Activated CD4-positive, CD25-positive, alpha-beta regulatory T cell treated with anti-CD3 and anti-CD28 coated beads, Interleukin-2, amount 50 U/mL, for 16 hours (primary cell): Measurements from ENCODE around the gene RPL26.
"Not testable (repeated sequence)": the region's sequence is repeated elsewhere in the genome, so short reads cannot be mapped to it uniquely, and the experiment has no call there.

ENCODE experiments used
- DNase-seq: peaks from one replicate; pipeline ENCODE4 v3.0.0-alpha.2; 2020; ENCODE audit warnings: low read depth, low spot score

Gene RPL26

DNA sequence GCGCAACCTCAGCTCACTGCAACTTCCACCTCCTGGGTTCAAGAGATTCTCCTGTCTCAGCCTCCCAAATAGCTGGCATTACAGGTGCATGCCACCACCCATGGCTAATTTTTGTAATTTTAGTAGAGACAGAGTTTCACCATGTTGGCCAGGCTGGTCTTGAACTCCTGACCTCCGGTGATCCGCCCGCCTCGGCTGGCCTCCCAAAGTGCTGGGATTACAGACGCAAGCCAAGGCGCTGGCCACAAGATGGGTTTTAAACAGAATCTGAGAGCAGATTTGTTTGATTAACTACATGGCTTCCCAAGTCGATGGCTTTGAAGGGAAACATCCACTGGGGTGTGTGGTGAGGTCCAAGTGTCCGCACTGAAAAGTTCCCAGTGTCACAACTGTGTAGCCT lies 11.5 kb upstream of the RPL26 start:
- not testable (repeated sequence) for DNase-seq

GRCh38 chr17:8393470-8394231 lies 10.7 kb upstream of the RPL26 start:
- DNase-seq: no peak

DNA sequence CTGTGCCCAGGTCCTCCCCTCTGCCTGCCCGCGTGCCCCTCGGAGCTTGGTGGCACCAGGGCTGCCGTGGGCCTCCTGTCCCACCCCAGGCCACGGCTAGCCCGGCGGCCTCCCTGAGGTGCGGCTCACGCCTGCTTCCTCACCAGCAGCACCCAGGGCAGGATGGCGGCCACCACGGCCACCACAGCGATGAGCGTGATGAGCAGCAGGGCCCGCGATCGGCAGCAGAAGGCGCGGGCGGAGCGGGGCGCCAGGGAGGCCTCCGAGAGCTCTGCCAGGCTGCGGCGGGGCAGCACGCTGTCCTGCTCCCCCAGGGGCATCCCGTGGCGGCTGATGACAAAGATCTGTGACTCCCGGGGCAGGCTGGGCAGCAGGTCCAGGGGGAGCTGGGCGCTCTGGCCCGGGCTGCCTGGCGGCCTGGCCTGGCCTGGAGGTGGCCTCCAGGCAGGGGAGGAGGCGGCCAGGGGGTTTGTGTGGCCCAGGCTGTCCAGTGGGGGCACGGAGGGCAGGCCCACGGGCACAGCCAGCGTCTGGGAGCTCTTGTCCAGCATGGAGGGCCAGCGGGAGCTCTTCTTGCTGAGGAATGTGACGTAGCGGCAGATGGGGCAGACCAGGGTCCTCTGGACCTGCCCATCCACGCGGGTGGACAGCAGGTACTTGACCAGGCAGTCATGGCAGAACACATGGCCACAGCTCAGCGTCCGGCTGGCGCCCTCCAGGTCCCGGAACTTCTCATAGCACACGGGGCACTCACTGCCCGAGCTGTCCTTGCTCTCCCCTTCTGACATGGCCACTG lies 9.9 kb upstream of the RPL26 start:
- no peak for DNase-seq

DNA sequence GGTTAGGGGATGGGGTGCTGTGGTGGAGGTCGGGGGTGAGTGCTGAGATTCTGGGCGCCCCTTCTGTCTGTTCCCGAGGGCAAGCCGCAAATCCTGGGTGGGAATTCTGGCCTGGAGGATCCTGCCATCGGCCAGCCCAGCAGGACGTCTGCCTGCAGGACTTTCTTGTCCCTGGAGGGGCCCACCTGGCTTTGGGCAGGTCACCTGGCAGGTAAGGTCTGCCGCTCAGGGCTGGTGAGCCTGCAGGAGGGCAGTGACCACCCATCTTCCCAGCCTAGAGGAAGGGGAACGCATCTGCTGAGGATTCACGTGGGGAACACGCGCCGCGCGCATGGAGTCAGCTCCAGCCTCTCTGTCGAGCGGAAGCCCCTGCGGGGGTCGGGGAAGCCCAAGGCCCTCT lies 9.3 kb upstream of the RPL26 start:
- no peak for DNase-seq

GRCh38 chr17:8391711-8392110 lies 8.7 kb upstream of the RPL26 start:
- DNase-seq: no peak

- DNase-seq: no peak
Measured at GRCh38 chr17:8387914-8388651, 5.1 kb upstream of the RPL26 start.

DNA sequence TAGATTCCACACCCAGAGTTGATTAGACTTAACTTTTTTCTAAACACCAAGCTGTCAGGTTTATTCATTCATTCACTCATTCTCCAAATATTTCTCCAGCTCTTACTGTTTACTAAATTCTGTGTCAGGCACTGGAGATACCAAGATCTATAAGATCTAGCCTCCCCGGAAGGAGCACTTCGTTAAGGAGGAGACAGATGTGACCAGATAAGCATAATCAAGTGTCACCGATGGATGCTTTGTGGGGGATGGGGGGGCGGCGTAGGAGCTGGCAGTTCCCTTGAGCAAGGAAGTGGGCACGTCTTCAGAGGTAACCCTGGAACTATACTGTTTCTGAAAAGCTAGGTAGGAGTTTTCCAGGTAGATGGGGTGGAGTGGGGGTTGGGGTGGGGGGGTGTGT lies 3.8 kb upstream of the RPL26 start:
- no peak for DNase-seq

- DNase-seq: no peak
Measured at GRCh38 chr17:8384801-8385378, 1.9 kb upstream of the RPL26 start.

- no peak for DNase-seq
Measured at GRCh38 chr17:8382880-8383142, 182 bp downstream of the RPL26 start.

DNA sequence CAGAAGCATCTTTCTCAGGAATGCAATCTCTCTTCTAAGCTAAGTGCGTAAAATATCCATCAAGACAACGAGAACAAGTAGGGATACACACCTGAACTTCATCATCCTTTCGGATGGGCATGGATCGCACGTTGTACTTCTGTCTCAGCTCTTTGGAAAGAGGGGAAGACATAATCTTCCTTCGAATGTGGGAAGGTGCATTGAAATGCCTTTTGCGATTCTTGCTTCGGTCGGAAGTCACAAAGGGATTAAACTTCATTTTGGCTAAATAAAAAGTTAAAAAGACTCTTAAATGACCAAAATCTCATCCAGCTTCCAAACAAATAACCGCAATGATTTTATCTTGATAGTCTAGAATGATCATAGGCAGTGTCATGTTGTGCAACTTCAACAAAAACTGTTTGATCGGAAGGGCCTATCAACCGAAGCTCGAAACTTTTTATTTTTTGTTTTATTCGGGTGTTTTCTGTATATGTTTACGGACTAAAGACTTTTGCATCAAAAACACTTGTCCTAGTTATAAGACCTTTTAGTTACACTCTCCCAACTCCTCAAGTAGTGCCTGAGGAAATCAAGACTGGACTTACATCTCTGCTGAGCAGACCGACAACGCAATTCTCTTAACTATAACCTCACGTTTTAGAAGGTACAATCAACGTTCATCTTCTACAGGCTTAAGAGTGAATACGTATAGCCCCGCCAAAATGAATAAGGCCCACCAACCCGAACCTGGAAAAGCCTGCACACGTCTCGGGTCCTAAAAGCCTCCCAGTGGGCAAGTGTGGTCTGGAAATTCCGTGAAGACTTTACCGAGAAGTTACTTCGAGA lies 727 bp downstream of the RPL26 start:
- no peak for DNase-seq

- DNase-seq: no peak
Measured at GRCh38 chr17:8380049-8380448, 2.9 kb downstream of the RPL26 start.

DNA sequence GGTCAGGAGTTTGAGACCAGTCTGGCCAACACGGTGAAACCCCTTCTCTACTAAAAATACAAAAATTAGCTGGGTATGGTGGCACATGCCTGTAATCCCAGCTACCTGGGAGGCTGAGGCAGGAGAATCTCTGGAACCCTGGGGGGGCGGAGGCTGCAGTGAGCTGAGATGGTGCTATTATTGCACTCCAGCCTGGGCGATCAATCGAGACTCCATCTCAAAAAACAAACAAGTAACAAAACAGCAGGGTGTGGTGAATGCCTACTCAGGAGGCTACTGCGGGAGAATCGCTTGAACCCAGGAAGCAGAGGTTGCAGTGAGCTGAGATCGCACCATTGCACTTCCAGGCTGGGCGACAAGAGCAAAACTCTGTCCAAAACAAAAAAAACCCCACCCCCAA lies 4.9 kb downstream of the RPL26 start:
- not testable (repeated sequence) for DNase-seq

DNA sequence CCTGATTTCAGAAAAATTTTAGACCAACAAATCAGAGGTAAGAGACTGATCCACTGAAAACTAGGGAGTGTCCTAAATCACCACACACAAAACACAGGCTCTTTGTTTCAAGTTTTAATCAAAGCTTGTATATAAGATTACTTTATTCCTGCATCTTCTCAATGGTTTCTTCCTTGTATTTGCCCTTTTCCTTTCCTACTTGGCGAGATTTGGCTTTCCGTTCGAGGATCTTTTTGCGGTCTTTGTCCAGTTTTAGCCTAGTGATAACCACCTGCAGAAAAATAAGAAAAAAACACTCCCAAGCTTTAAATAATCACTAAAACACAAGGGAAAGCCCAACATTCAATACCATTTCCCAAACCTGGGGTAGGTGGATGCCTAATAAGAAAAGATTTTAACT lies 5.6 kb downstream of the RPL26 start:
- DNase-seq: no peak

DNA sequence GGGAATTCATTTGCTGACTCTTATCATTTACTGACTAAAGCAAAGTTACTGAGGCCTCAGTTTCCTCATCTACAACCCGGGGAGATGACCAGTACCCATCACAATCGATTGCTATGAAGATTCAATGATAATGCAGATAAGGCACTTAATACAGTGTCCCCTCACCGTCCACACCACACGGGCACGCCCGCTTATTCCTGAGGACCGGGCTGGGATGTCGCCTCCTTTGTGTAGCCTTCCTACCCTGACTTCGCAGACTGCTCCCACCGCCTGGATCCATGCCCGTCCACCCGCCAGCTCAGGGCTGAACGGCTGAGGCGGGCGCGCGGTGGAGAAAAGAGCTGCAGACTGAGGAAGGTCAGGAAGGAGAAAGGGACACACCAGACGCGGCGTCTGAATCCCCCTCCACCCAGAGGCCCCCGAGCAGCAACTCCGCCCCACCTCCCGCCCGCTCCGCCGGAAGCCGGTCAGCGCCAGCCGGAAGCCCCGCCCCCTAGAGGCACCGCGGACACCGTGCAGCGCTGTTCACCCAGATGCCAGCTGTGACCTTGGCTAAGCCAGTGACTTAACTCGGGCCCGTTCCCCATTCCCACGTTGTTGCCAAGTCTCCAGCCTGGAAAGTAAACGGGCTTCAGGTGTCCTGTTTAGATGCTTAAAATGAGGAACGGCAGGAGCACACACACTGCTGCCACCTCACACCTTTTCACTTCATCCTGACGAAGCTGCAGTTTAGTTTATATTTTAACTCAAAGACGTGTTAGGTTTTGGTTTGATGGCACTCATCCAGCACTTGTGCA lies 6.5 kb downstream of the RPL26 start, which contains the start of gene KRABD2:
KRABD2 (minus strand) TSS at position 434 of the 797 bp plus-strand sequence.
- DNase-seq: peak; percentile 80

GRCh38 chr17:8375738-8376259 lies 7.2 kb downstream of the RPL26 start:
- DNase-seq: no peak

DNA sequence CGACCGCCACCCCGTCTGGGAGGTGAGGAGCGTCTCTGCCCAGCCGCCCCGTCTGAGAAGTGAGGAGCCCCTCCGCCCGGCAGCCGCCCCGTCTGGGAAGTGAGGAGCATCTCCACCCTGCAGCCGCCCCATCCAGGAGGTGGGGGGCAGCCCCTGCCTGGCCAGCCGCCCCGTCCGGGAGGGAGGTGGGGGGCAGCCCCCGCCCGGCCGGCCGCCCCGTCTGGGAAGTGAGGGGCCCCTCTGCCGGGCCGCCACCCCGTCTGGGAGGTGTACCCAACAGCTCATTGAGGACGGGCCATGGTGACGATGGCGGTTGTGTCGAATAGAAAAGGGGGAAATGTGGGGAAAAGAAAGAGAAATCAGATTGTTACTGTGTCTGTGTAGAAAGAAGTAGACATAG lies 9.1 kb downstream of the RPL26 start:
- not testable (repeated sequence) for DNase-seq

GRCh38 chr17:8372422-8372821 lies 10.6 kb downstream of the RPL26 start:
- DNase-seq: no peak

- no peak for DNase-seq
Measured at GRCh38 chr17:8371786-8372185, 11.2 kb downstream of the RPL26 start.

DNA sequence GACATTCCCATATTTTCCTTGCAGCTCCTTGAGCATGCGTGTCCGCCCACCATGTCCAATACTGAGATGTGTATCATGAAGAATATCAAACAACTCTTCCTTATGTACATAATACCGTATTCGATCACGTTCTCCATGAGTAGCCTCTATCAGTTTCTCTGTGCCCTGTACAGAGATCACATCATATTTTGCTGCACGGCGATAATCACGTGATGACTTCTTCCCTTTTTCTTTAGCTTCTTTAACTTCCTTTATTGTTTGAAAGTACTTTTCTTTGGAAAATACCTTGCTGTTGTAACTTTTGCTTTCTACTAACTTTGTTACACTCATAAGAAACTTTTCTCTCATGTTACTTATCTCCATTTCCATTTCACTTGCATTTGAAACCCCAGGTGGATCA lies 13.0 kb downstream of the RPL26 start:
- DNase-seq: no peak

DNA sequence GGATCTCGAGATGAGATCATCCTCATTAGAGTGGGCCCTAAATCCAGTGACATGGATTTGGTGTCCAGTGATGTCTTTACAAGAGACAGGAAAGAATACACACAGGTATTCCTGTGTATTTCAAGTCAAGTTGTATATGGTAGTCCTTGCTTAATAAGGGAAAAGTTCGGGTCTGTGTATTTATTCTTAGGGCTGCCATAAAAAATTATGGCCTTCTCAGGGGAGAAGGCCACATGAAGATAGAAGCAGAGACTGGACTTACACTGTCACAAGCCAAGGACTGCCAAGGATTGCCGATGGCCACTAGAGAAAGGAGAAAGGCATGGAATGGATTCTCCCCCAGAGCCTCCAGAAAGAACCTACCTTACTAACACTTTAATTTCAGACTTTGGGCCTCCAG lies 14.8 kb downstream of the RPL26 start:
- DNase-seq: no peak
